Stomach (tissue), 9 donors: ENCODE data around the gene PNKP. TPM values are rescaled to one million over a fixed set of nuclear protein-coding genes. Genes with fewer than 3 reads are reported as not detected.
"Not testable (repeated sequence)": the region's sequence is repeated elsewhere in the genome, so short reads cannot be mapped to it uniquely, and the experiment has no call there.

Experiments used
- DNase-seq, 2 donors: peaks; one replicate each; pipeline versions ENCODE4 v3.0.0 to v3.0.0-alpha.2; 2013 to 2019
- H3K27ac ChIP-seq, 5 donors: fragments of 200-600 bp in 4 of 5; sonication (generic) in 4 of 5; one replicate each; pipeline ENCODE4 v1.5.1; 2013 to 2019; ENCODE audit warnings: mild to moderate bottlenecking in 1 of 5, moderate library complexity in 1 of 5
- H3K27me3 ChIP-seq, 3 donors: fragments of 200-600 bp; sonication (generic); one replicate each; pipeline ENCODE4 v1.5.1; 2017 to 2019; ENCODE audit warnings: mixed run types in 1 of 3
- H3K36me3 ChIP-seq, 4 donors: fragments of 200-600 bp; sonication (generic); 1 replicate in 3 of 4; 2 replicates in 1 of 4; pipeline ENCODE4 v1.5.1; 2016 to 2019
- H3K4me1 ChIP-seq, 4 donors: fragments of 200-600 bp; sonication (generic); one replicate each; pipeline ENCODE4 v1.5.1; 2016 to 2019
- H3K4me3 ChIP-seq, 4 donors: fragments of 200-600 bp; sonication (generic) in 3 of 4; one replicate each; pipeline ENCODE4 v1.5.1; 2016 to 2019; ENCODE audit warnings: mild to moderate bottlenecking in 1 of 4
- H3K9me3 ChIP-seq, 4 donors: fragments of 200-600 bp; sonication (generic); one replicate each; pipeline ENCODE4 v1.5.1; 2016 to 2019
- EP300 ChIP-seq: sonication (generic); formaldehyde crosslinking; IDR thresholded peaks from one replicate; pipeline ENCODE4 v1.6.1; 2017; ENCODE audit warnings: antibody characterized with exemption
- POLR2A ChIP-seq, 4 donors: fragments of 450-650 bp; IDR thresholded peaks; one replicate each; pipeline ENCODE4 v1.6.1; 2016; ENCODE audit warnings: antibody characterized with exemption in 4 of 4, control low read depth in 2 of 4, mild to moderate bottlenecking in 1 of 4, moderate library complexity in 1 of 4
- POLR2AphosphoS5 ChIP-seq, 3 donors: sonication (generic); formaldehyde crosslinking; IDR thresholded peaks; one replicate each; pipeline ENCODE4 v1.6.1; 2016; ENCODE audit warnings: antibody characterized with exemption in 3 of 3
- WGBS, 5 donors: extraction: QIAGEN DNeasy Blood & Tissue Kit in 3 of 5; methylation state at CpG; one replicate each; pipeline versions ENCODE4 v1.1.5 to v1.1.7; 2013 to 2018; 5-methylcytosine and 5-hydroxymethylcytosine counted together
- intact Hi-C: fragments of 100-400 bp; cut with DNase I; formaldehyde crosslinking; loops from one replicate; pipeline ENCODE4 v1.15.1; 2023; ENCODE audit warnings: low total_unique reads
- polyA plus RNA-seq, 3 donors: library from polyadenylated mRNA; stranded (reverse); fragments of 200-250 nt; gene quantifications; one replicate each; pipeline ENCODE4 v1.2.3, GENCODE V29; 2013
- total RNA-seq, 5 donors: library from RNA; depleted of rRNA; stranded (reverse); fragments of >200 nt; gene quantifications; one replicate each; pipeline versions ENCODE4 v1.1.0 to v1.2.3, GENCODE V29; 2014 to 2016
- TF ChIP-seq, protein P1 (sequence below), 7 experiments: fragments of 450-650 bp in 4 of 7; fragments of 200-600 bp in 3 of 7; sonication (generic) in 3 of 7; IDR thresholded peaks; one replicate each; pipeline ENCODE4 v1.5.1; 2016 to 2019; ENCODE audit warnings: antibody characterized with exemption in 7 of 7, control low read depth in 2 of 7, mild to moderate bottlenecking in 1 of 7
- donor health status: healthy with polysubstance abuse.
- donor health status: Bipolar disorder and iron deficiency.
- donor health status: healthy.

The PNKP gene
- total and polyA plus RNA-seq, 8 donors: 30.3 to 208 (median 57.9) TPM

- TF ChIP-seq EP300 (no peak), POLR2AphosphoS5 (IDR thresholded peaks at IDR 0.05) (no peak), POLR2A (IDR thresholded peaks at IDR 0.05) (no peak)
- TF ChIP-seq, protein P1, sequence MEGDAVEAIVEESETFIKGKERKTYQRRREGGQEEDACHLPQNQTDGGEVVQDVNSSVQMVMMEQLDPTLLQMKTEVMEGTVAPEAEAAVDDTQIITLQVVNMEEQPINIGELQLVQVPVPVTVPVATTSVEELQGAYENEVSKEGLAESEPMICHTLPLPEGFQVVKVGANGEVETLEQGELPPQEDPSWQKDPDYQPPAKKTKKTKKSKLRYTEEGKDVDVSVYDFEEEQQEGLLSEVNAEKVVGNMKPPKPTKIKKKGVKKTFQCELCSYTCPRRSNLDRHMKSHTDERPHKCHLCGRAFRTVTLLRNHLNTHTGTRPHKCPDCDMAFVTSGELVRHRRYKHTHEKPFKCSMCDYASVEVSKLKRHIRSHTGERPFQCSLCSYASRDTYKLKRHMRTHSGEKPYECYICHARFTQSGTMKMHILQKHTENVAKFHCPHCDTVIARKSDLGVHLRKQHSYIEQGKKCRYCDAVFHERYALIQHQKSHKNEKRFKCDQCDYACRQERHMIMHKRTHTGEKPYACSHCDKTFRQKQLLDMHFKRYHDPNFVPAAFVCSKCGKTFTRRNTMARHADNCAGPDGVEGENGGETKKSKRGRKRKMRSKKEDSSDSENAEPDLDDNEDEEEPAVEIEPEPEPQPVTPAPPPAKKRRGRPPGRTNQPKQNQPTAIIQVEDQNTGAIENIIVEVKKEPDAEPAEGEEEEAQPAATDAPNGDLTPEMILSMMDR (IDR thresholded peaks at IDR 0.05): no peak
- Histone ChIP-seq H3K9me3 (no peaks in the 10 kb centered on the region), H3K27ac (no peak overlapping the region), H3K36me3 (peaks cover 55 to 88% (median 77%) of the 10 kb centered on the region in 4 donors), H3K4me1 (peaks cover 0 to 24% (median 8%) of the 10 kb centered on the region in 4 donors), H3K4me3 (no peak overlapping the region), H3K27me3 (no peaks in the 10 kb centered on the region)
- no peak for DNase-seq
- 86 to 94% (median 88%) methylated on average over 8 to 14 of the region's 14 CpGs for WGBS, 5 donors
- intact Hi-C loops: no loop called here
These were observed 40.3 kb downstream of the PNKP start for GRCh38 chr19:49827034-49827433.

DNA sequence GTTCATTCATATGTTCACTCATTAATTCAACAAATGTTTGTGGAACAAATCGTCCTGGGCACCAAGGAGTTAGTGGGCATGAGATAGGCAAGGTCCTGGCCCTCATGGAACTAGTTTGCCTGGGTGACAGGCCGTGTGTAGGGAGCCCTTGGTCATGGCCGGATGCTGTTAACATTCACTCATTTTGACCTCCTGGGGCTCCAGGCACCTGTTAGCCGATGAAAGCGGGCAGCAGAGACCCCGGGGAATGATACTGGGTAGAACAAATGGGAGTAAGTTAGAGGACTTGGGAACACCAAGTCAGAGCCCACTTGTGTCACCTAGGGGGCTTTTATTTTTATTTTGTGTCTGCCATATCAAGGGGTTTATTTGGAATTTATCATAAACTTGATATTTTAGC, 42.7 kb downstream of the PNKP start:
- H3K4me1 ChIP-seq: peaks cover 11 to 42% (median 23%) of the 10 kb centered on the region in 4 donors
- no peaks in the 10 kb centered on the region for H3K27me3 ChIP-seq
- TF ChIP-seq POLR2A (IDR thresholded peaks at IDR 0.05): no peak
- peaks cover 31 to 78% (median 66%) of the 10 kb centered on the region in 4 donors for H3K36me3 ChIP-seq
- intact Hi-C loops: no loop called here
- 70 to 88% (median 81%) methylated on average over 6 of the region's 6 CpGs for WGBS, 5 donors
- H3K27ac ChIP-seq: no peak overlapping the region
- no peak overlapping the region for H3K4me3 ChIP-seq
- no peaks in the 10 kb centered on the region for H3K9me3 ChIP-seq
- no peak for DNase-seq

GRCh38 chr19:49823472-49823871, 43.9 kb downstream of the PNKP start:
- Histone ChIP-seq H3K27ac (no peak overlapping the region), H3K4me3 (no peak overlapping the region), H3K27me3 (no peaks in the 10 kb centered on the region), H3K9me3 (no peaks in the 10 kb centered on the region), H3K4me1 (peaks cover 22 to 54% (median 34%) of the 10 kb centered on the region in 4 donors), H3K36me3 (peaks cover 20 to 66% (median 54%) of the 10 kb centered on the region in 4 donors)
- intact Hi-C loops: no loop called here
- WGBS, 5 donors: 87 to 93% (median 93%) methylated on average over 12 of the region's 12 CpGs
- DNase-seq: peak in 1 of 2 donors; percentile 32
- TF ChIP-seq EP300 (no peak), POLR2AphosphoS5 (IDR thresholded peaks at IDR 0.05) (no peak), POLR2A (IDR thresholded peaks at IDR 0.05) (no peak)
- TF ChIP-seq, protein P1 (IDR thresholded peaks at IDR 0.05): no peak

GRCh38 chr19:49820125-49820524, 47.3 kb downstream of the PNKP start:
- Histone ChIP-seq H3K4me1 (peaks cover 28 to 50% (median 38%) of the 10 kb centered on the region in 4 donors), H3K27me3 (no peaks in the 10 kb centered on the region), H3K27ac (peak overlapping the region; percentile 5 to 94 (median 54)), H3K9me3 (no peaks in the 10 kb centered on the region), H3K36me3 (peaks cover 14 to 37% (median 33%) of the 10 kb centered on the region in 4 donors), H3K4me3 (peak overlapping the region in 2 of 4 donors; percentile 85 to 88)
- WGBS, 5 donors: 38 to 57% (median 55%) methylated on average over 10 of the region's 10 CpGs
- intact Hi-C loops: no loop called here
- DNase-seq: peak; percentile 47 to 65
- TF ChIP-seq, protein P1 (IDR thresholded peaks at IDR 0.05): no peak
- peak in 1 of 3 donors; percentile 22 for TF ChIP-seq POLR2AphosphoS5 (IDR thresholded peaks at IDR 0.05)

DNA sequence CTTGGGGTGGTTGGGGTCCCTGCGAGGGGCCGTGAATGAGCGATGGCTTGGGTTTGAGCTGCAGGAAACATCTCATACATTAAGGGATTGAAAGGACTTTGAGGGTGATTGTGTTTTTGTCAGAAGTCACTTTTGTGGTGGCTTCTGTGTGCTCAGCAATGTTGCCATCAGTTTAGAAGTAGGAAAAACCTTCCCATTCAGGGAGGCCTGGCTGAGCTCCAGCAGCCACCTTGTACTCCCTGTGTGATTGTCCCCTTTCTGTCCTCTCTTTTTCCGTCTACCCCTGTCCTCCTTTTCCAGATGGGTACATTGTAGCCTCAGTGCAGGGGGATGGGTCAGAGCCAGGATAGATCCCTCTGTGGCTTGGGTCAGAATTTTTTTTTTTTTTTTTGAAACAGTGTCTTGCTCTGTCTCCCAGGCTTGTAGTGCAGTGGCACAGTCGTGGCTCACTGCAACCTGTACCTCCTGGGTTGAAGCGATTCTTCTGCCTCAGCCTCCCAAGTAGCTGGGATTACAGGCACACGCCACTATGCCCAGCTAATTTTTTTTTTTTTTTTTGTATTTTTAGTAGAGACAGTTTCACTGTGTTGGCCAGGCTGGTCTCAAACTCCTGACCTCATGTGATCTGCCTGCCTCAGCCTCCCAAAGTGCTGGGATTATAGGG, 47.8 kb downstream of the PNKP start:
- H3K27me3 ChIP-seq, H3K9me3 ChIP-seq, intact Hi-C loops: not testable (repeated sequence)
- Histone ChIP-seq H3K4me1 (peaks cover 28 to 45% (median 38%) of the 10 kb centered on the region in 4 donors), H3K4me3 (peak overlapping the region; percentile 69 to 88 (median 78)), H3K27ac (peak overlapping the region; percentile 20 to 97 (median 92)), H3K36me3 (peaks cover 14 to 35% (median 32%) of the 10 kb centered on the region in 4 donors)
- DNase-seq: peak; percentile 36 to 45
- 53 to 72% (median 64%) methylated on average over 7 of the region's 7 CpGs for WGBS, 5 donors
